HepG2 (cell line): Measurements from ENCODE around the gene USP43. TPM values are rescaled to one million over a fixed set of nuclear protein-coding genes. Genes with fewer than 3 reads are reported as not detected.

ENCODE experiments used
- CTCF ChIP-seq: sonication (generic); formaldehyde crosslinking; IDR thresholded peaks from 2 replicates; pipeline ENCODE4 v1.5.0; 2020; ENCODE audit warnings: mild to moderate bottlenecking, missing genetic modification reagents, moderate library complexity
- GABPA ChIP-seq, 2 experiments: IDR thresholded peaks; 2 replicates each; pipeline ENCODE4 v1.6.1; 2011 to 2016; ENCODE audit warnings: low read depth in 2 of 2, low read length in 1 of 2, missing biosample characterization in 1 of 2, missing genetic modification characterization in 1 of 2
- HOXA5 ChIP-seq: sonication (generic); formaldehyde crosslinking; IDR thresholded peaks from 2 replicates; pipeline ENCODE4 v1.4.0; 2020; ENCODE audit warnings: missing genetic modification reagents
- KDM2A ChIP-seq: sonication (generic); formaldehyde crosslinking; IDR thresholded peaks from 2 replicates; pipeline ENCODE4 v1.4.0; 2020; ENCODE audit warnings: low read depth, missing genetic modification reagents, borderline replicate concordance
- MBNL3 ChIP-seq: fragments of 250-450 bp; sonication (Bioruptor Pico); conservative IDR thresholded peaks from 2 replicates; pipeline ENCODE4 v1.8.0; 2022; ENCODE audit warnings: mild to moderate bottlenecking, inconsistent platforms
- MIER2 ChIP-seq: IDR thresholded peaks from 2 replicates; pipeline ENCODE4 v1.6.1; 2016; ENCODE audit warnings: missing biosample characterization, missing genetic modification reagents
- NR2C2 ChIP-seq: sonication (generic); formaldehyde crosslinking; IDR thresholded peaks from 2 replicates; pipeline ENCODE4 v1.4.0; 2020; ENCODE audit warnings: missing genetic modification reagents, mild to moderate bottlenecking, moderate library complexity, borderline replicate concordance
- RAD21 ChIP-seq: fragments of 450-650 bp; formaldehyde crosslinking; IDR thresholded peaks from 2 replicates; pipeline ENCODE4 v1.5.0; 2020; ENCODE audit warnings: mild to moderate bottlenecking
- SP140L ChIP-seq: sonication (generic); formaldehyde crosslinking; IDR thresholded peaks from 2 replicates; pipeline ENCODE4 v1.4.0; 2020; ENCODE audit warnings: missing genetic modification reagents, borderline replicate concordance
- TEAD3 ChIP-seq: optimal IDR thresholded peaks from 2 replicates; pipeline ENCODE3; 2016; ENCODE audit warnings: borderline replicate concordance
- TFDP1 ChIP-seq: IDR thresholded peaks from 2 replicates; pipeline ENCODE4 v1.6.1; 2016; ENCODE audit warnings: missing compliant biosample characterization, missing genetic modification reagents, borderline replicate concordance
- ZFP90 ChIP-seq: sonication (generic); formaldehyde crosslinking; IDR thresholded peaks from 2 replicates; pipeline ENCODE4 v1.8.0; 2022; ENCODE audit warnings: missing genetic modification reagents, mild to moderate bottlenecking, inconsistent platforms, borderline replicate concordance
- ZNF33A ChIP-seq: sonication (generic); formaldehyde crosslinking; IDR thresholded peaks from 2 replicates; pipeline ENCODE4 v1.5.1; 2020; ENCODE audit warnings: missing genetic modification reagents, mild to moderate bottlenecking, moderate library complexity, borderline replicate concordance
- ZNF619 ChIP-seq: sonication (generic); formaldehyde crosslinking; IDR thresholded peaks from 2 replicates; pipeline ENCODE4 v1.4.0; 2020; ENCODE audit warnings: mild to moderate bottlenecking, missing genetic modification reagents
- ZNF790 ChIP-seq: sonication (generic); formaldehyde crosslinking; IDR thresholded peaks from 2 replicates; pipeline ENCODE4 v1.8.0; 2022; ENCODE audit warnings: missing genetic modification reagents, mild to moderate bottlenecking, borderline replicate concordance
- polyA plus RNA-seq, 8 experiments: library from polyadenylated mRNA; depleted of rRNA in 3 of 8; stranded (reverse) in 7 of 8; unstranded in 1 of 8; fragments of >200 nt; fragmentation: Illumina TruSeq in 4 of 8; extraction: Trizol in 4 of 8; gene quantifications; 2 replicates each; pipeline versions ENCODE4 v1.2.1 to v1.2.3, GENCODE V29; 2011 to 2016; ENCODE audit warnings: low read depth in 4 of 8, missing spikeins in 1 of 8, mixed read lengths in 1 of 8; ENCODE audit not compliant: insufficient read depth in 1 of 8
- total RNA-seq, 5 experiments: library from RNA; depleted of rRNA; stranded (reverse); fragments of >200 nt; fragmentation: Illumina TruSeq; extraction: Trizol; gene quantifications; 2 replicates each; pipeline ENCODE4 v1.2.3, GENCODE V29; 2016; ENCODE audit warnings: low read depth in 1 of 5
- TF ChIP-seq, protein P1 (sequence below): fragments of 450-650 bp; IDR thresholded peaks from 2 replicates; pipeline ENCODE4 v1.6.1; 2017; ENCODE audit warnings: mild to moderate bottlenecking
- TF ChIP-seq, protein P2 (sequence below): sonication (generic); formaldehyde crosslinking; IDR thresholded peaks from 2 replicates; pipeline ENCODE4 v1.5.1; 2020; ENCODE audit warnings: missing genetic modification reagents, mild to moderate bottlenecking, borderline replicate concordance
- TF ChIP-seq, protein P3 (sequence below): sonication (generic); formaldehyde crosslinking; IDR thresholded peaks from 2 replicates; pipeline ENCODE4 v1.8.0; 2022; ENCODE audit warnings: missing genetic modification reagents, mild to moderate bottlenecking, inconsistent platforms, borderline replicate concordance

Gene USP43
- total and polyA plus RNA-seq, 2 of the 13 experiments (the other 11 are each of a cell fraction or from before 2014, with no cell fraction given): 1.6 to 2.2 TPM

GRCh38 chr17:9645851-9646545, 681 bp downstream of the USP43 start (continued):
- TF ChIP-seq, protein P1, sequence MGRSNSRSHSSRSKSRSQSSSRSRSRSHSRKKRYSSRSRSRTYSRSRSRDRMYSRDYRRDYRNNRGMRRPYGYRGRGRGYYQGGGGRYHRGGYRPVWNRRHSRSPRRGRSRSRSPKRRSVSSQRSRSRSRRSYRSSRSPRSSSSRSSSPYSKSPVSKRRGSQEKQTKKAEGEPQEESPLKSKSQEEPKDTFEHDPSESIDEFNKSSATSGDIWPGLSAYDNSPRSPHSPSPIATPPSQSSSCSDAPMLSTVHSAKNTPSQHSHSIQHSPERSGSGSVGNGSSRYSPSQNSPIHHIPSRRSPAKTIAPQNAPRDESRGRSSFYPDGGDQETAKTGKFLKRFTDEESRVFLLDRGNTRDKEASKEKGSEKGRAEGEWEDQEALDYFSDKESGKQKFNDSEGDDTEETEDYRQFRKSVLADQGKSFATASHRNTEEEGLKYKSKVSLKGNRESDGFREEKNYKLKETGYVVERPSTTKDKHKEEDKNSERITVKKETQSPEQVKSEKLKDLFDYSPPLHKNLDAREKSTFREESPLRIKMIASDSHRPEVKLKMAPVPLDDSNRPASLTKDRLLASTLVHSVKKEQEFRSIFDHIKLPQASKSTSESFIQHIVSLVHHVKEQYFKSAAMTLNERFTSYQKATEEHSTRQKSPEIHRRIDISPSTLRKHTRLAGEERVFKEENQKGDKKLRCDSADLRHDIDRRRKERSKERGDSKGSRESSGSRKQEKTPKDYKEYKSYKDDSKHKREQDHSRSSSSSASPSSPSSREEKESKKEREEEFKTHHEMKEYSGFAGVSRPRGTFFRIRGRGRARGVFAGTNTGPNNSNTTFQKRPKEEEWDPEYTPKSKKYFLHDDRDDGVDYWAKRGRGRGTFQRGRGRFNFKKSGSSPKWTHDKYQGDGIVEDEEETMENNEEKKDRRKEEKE: no peak
- TF ChIP-seq GABPA (IDR thresholded peaks at IDR 0.05; ENCODE audit: low read depth, low read length) (no peak), GABPA (CRISPR knock-in tag; IDR thresholded peaks at IDR 0.05; ENCODE audit: low read depth) (no peak), HOXA5 (CRISPR knock-in tag) (peak; percentile 49; the same call in 1 of the 2 replicates), ZNF790 (no peak), NR2C2 (CRISPR knock-in tag) (0 out of 2 replicates have a peak, but pooled peaks have one; percentile 33), TFDP1 (CRISPR knock-in tag) (0 out of 2 replicates have a peak, but pooled peaks have one; percentile 17), RAD21 (CRISPR knock-in tag) (peak; percentile 17; the same call in 1 of the 2 replicates), MIER2 (CRISPR knock-in tag) (no peak), ZFP90 (CRISPR knock-in tag) (no peak), TEAD3 (CRISPR knock-in tag) (peak; percentile 18), SP140L (CRISPR knock-in tag) (no peak), KDM2A (CRISPR knock-in tag) (peak; percentile 60; the same call in 1 of the 2 replicates), CTCF (CRISPR knock-in tag) (peak; percentile 64), MBNL3 (CRISPR knock-in tag) (no peak), ZNF619 (CRISPR knock-in tag) (no peak), ZNF33A (CRISPR knock-in tag) (no peak)
- TF ChIP-seq, protein P2, sequence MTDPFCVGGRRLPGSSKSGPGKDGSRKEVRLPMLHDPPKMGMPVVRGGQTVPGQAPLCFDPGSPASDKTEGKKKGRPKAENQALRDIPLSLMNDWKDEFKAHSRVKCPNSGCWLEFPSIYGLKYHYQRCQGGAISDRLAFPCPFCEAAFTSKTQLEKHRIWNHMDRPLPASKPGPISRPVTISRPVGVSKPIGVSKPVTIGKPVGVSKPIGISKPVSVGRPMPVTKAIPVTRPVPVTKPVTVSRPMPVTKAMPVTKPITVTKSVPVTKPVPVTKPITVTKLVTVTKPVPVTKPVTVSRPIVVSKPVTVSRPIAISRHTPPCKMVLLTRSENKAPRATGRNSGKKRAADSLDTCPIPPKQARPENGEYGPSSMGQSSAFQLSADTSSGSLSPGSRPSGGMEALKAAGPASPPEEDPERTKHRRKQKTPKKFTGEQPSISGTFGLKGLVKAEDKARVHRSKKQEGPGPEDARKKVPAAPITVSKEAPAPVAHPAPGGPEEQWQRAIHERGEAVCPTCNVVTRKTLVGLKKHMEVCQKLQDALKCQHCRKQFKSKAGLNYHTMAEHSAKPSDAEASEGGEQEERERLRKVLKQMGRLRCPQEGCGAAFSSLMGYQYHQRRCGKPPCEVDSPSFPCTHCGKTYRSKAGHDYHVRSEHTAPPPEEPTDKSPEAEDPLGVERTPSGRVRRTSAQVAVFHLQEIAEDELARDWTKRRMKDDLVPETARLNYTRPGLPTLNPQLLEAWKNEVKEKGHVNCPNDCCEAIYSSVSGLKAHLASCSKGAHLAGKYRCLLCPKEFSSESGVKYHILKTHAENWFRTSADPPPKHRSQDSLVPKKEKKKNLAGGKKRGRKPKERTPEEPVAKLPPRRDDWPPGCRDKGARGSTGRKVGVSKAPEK (CRISPR knock-in tag): no peak
- TF ChIP-seq, protein P3, sequence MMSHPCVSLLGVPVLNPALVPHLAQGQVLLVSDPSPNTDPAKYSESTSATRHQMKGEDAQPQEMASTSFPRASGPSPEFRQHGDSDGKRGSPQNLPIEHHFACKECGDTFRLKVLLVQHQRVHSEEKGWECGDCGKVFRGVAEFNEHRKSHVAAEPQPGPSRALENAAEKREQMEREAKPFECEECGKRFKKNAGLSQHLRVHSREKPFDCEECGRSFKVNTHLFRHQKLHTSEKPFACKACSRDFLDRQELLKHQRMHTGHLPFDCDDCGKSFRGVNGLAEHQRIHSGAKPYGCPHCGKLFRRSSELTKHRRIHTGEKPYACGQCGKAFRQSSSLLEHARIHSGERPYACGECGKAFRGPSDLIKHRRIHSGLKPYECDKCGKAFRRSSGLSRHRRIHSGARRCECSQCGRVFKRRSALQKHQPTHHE: no peak
